GM04504 (cell line): ENCODE results near the gene PDE6B.
A peak's percentile ranks its signal among the peaks of the same experiment; 100 is the strongest.
"Not testable (repeated sequence)": the region's sequence is repeated elsewhere in the genome, so short reads cannot be mapped to it uniquely, and the experiment has no call there.

Experiments used
- DNase-seq: peaks from one replicate; pipeline ENCODE4 v3.0.0-alpha.2; 2012; ENCODE audit warnings: low read depth

PDE6B gene

DNA sequence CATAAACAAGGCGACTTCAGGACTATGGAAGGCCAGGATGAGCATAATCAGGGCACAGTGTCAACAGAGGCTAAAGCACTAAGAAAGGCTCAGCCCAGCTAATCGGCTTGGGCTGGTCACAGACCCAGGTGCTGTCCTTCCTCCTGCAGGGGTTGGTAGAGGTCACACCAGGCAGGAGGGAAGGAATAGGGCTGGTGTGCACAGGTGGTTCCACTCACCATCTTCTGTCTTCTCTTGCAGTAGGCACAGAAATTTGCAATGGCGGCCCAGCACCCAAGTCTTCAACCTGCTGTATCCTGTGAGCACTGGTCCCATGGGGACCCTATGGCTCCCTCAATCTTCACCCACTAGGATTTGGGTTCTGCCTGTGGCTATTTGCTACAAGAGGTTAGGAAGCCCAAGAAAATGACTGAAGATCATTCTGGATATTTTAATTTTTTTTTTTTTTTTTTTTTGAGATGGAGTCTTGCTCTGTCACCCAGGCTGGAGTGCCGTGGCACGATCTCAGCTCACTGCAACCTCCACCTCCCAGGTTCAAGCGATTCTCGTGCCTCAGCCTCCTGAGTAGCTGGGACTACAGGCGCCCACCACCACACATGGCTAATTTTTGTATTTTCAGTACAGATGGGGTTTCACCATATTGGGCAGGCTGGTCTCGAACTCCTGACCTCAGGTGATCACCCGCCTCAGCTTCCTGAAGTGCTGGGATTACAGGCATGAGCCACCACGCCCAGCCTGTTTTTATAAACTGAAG is 44.6 kb downstream of the PDE6B start:
- not testable (repeated sequence) for DNase-seq

DNA sequence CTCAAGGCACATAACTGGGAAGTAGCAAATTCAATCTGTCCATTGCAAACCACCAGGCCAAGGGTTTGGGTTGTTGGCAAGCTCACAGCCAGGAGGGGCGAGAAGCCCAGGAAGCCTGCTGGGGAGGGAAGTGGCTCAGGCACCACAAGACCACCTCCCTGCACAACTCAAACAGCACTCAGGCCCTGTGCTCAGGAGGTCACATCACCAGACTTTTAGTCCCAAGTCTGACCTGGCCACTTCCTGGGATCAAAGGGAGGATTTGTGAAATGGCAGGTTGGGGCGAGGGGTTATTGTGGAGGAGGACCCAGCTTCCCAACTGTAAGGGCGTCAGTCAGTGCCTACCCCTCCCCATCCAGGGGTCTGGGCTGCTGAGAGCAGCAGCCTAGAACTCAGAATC is 46.4 kb downstream of the PDE6B start:
- DNase-seq = no peak

- no peak for DNase-seq
These were observed 48.1 kb downstream of the PDE6B start for GRCh38 chr4:673349-674091.

DNA sequence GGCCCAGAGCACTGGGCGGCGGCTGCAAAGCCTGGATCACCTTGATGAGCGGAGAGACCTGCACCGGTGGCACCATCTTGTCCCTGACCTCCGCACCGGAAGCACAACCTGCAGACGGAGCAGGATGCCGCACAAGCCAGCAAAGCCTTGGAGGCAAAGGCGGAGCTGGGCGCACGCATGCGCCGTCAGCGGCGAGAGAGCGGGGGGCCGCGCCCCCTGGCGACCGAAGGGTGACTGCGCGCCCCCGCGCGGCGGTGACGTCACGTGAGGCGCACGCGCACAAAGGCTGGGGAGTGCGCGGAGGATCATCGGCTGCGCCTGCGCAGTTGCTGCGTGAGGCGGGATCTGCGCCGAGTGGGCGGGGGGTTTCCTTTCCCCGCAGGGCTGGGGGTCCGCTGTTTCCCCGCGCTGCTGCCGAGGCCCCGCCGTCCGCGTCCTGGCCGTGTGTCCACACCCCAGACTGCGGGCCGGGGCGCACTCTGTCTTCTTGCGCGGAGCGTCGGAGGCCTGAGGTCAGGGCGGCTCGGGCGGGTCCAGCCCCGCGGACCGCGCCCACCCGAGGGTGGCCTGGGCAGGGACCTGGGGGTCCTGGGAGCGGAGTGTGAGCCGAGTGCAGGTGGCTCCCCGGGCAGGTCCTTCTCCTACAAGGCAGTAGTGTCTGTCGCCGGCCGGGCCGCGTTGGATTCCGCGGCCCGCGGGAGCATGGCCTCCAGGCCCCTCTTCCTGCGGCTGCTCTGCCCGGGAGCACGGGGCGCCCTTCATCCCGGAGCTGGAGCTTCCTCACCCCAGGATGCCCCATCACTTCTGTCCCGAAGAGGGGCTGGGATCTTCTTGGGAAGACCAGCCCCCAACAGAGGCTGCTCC is 49.0 kb downstream of the PDE6B start, which contains the start of the genes ATP5ME and MYL5:
Gene ATP5ME, minus strand, starts transcription at position 105 of the 864 bp plus-strand sequence. Its CDS starts 29 bp downstream, at position 76.
Gene MYL5, plus strand, starts transcription at position 371 of the 864 bp plus-strand sequence. CDS start 3,485 bp downstream, outside the sequence.
- DNase-seq = peak; percentile 87

DNA sequence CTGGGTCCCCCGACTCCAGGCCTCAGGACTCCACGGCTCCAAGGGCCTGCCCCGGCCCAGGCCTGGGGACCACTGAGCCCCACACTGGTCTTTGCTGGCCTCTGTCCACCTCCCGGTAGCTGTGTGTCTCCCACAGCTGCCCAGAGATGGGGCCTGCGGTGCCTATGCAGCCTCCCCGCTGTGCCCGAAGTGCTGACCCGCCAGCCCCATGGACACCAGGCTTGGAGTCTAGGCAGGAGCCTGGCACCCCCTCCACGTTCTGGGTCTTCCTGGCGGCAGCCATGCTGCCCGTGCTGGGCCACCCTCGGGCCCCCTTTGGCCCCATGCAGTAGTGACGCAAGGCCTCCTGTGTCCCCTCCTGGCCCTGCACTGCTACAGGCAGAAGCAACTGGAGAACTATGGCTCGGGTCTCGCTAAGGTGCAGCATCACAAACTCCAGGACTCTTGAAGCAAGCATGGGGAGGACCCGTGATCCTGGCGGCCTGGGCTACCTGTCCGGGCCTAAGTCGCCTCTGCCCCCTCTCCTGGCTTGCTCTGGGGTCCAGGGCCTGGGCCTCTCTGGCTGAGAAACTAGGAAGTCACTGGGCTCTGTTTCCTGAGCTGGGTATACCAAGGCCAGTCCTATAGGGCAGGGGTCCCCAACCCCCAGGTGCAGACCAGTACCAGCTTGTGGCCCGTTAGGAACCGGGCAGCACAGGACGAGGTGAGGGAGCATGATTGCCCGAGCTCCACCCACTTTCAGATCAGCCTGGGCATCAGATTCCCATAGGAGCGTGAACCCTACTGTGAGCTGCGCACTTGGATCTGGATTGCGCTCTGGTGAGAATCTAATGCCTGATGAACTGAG is 49.9 kb downstream of the PDE6B start:
- DNase-seq = no peak

GRCh38 chr4:675980-676870 is 50.9 kb downstream of the PDE6B start:
- DNase-seq = no peak

GRCh38 chr4:676871-677235 is 51.5 kb downstream of the PDE6B start:
- no peak for DNase-seq

- DNase-seq = no peak
These were observed 52.3 kb downstream of the PDE6B start for GRCh38 chr4:677431-678293.

GRCh38 chr4:678331-679103 is 53.1 kb downstream of the PDE6B start:
- no peak for DNase-seq

GRCh38 chr4:679104-679481 is 53.7 kb downstream of the PDE6B start:
- no peak for DNase-seq

- DNase-seq = no peak
These were observed 54.3 kb downstream of the PDE6B start for GRCh38 chr4:679629-680028.

GRCh38 chr4:680091-680490 is 54.7 kb downstream of the PDE6B start:
- DNase-seq = no peak

GRCh38 chr4:680551-680927 is 55.2 kb downstream of the PDE6B start:
- DNase-seq = no peak

DNA sequence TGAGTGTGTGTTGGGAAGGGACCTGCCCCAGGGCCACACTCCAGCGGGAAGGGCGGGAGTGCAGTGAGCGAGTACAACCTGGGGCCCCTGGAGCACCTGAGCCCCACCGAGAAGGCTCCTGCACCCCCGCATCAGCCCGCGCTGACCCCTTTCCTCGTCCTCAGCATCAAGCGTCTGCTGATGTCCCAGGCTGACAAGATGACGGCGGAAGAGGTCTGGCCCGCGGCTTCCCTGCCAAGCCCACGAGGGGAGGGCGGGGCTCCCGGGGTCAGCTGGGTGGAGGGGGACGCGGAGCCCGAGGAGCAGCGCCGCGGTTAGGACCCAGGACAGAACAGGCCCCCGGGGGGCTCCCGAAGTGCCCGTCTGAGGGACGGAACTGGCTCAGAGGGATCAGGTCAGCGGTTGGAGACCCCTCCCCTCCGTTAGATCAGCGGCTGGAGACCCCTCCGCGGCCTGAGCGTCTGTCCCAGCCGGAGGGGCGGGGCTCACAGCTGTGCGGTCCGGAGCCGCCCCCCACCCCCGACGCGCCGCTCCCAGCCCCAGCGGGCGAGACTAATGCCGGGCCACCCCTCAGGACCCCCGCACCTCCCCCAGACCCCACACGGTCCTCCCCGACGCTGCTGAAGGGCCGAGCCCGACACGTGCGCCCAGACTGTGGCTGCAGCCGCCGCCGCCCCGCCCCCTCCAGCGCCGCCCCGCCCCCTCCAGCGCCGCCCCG is 55.7 kb downstream of the PDE6B start:
- no peak for DNase-seq

DNA sequence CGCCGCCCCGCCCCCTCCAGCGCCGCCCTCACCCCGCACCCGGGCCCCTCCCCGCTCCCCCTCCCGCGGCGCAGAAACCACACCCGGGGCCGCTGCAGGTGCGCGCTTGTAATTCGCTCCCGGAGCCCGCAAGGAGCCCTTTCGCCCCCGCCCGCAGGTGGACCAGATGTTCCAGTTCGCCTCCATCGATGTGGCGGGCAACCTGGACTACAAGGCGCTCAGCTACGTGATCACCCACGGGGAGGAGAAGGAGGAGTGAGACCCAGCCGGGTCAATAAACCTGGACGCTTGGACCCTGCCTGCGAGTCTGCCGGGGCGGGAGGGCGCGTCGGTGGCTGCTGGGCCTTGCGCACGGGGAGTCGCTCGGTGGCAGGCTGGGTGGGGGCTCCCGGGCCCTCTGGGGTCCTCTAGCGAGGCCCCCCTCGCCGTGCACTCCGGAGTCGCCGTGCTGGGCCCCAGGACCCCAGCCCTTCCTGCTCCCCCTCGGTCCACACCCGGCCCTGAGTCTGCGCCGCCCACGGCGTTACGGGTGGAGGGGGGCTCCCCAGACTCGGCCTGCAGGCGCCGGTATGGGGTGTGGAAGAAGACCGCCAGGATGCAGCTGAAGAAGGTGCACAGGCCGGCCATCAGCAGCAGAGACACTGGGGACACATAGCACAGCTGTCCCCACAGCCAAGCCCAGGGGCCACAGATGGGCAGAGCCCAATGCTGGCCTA is 56.5 kb downstream of the PDE6B start:
- no peak for DNase-seq

- no peak for DNase-seq
These were observed 57.3 kb downstream of the PDE6B start for GRCh38 chr4:682490-683172.
